Measurements from ENCODE around the gene KCNE1. TPM values are rescaled to one million over a fixed set of nuclear protein-coding genes. Genes with fewer than 3 reads are reported as not detected.
A peak's percentile ranks its signal among the peaks of the same experiment; 100 is the strongest.
"Not testable (repeated sequence)": the region's sequence is repeated elsewhere in the genome, so short reads cannot be mapped to it uniquely, and the experiment has no call there.

Gene KCNE1
- total RNA-seq, 2 donors from 2014 or later: 0.59 to 1.2 TPM

DNA sequence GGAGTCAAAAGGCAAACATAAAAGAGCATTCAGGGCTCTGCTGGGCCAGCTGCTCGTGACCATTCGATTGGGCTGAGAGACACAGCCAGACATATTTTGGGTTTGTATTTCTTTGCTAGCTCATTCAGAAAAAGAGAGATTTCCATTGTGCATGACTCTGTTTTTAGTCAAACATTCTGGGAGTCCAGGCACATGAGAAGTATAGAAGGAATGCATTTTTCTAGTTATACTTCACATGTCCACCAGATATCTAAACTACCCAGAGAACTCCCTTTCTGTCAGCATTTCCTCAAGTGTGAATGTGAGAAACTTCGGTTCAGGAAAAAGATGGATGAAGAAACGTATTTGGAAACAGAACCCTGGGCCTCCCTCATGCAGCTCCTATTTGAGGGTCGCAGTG, 6.3 kb upstream of the KCNE1 start:
- intact Hi-C loops (cut with DNase I, micrococcal nuclease): no loop called here
- DNase-seq: no peak
- ATAC-seq: no peak

DNA sequence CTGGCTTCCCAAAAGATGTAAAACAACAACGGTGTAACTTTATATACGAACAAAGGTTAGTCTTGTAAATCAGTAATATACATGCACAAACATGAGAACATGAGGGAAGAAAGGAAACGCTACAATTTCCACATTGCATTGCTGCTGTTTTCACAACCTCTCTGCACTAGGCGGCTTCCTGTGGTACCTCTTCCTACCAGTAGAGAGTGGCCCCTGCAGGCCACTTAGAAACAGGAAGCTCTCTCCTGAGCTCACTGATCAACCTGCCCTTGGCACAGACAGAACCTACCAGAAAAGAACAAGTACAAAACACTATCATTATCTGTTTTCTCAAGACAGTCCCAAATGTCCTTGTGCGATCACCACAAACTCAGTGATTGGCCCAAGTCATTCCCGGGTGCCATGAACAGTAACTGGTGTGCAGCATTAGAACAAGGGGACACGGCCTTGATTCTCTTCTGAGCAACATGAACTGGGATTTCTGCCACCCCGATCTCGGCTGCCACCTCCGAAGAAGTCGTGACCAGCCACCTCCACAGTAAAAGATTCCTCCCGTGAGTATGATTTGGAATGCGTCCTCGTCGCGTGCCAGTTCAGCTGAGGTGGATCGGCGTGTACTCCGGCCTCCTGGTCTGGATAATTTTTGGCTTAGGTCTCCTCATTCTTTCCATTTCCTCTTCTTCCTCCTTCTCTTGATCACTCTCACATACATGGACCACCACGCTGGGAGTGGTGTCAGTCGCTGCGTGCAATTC, 5.7 kb upstream of the KCNE1 start:
- intact Hi-C loops (cut with DNase I, micrococcal nuclease): no loop called here
- ATAC-seq (peak; percentile 45), DNase-seq (no peak)

DNA sequence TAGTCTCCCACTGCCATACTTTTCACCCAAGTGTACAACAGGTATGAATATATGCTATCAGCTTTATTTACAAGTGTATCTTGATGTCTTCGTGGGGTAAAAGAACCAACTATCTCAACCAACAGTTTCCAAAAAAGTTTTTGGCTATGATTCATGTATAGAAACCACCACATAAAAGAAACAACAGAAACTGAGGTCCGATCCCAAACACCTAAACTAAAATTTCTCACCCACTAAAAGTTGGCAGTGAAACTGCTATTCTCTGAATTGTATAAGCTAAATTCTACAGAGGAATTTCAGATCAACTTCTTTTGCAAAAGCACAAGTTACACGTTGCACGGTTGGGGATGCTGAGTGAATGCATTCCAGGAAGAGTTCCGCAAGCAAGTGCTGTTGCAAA, 5.0 kb upstream of the KCNE1 start:
- no peak for DNase-seq
- intact Hi-C loops (cut with DNase I, micrococcal nuclease): no loop called here
- ATAC-seq: no peak

DNA sequence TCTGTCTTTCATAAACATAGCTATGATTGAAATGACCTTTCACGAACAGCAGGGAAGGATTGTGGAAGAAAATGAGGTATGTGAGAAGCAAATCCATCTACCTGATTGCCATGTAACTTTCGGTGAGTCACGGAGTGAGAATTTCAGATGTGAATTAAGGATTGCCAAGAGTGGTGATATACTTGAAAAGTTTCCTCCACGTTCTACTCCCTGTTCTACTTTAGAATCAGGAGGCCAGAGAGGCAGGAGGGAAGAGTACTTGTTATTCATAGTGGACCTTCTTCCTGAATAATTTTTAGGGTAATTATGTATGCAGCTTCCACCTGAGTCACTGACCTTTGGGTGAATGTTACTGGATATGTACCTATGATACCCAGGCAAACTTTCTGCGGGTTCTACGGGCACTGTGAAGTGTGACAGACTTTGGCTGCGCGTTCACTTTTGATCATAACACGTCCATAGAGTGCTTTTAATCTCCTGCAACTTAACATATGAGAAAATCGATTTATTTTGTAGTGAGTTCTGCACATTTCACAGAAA, 2.6 kb upstream of the KCNE1 start:
- ATAC-seq (no peak), DNase-seq (no peak)
- intact Hi-C loops (cut with DNase I, micrococcal nuclease): no loop called here

DNA sequence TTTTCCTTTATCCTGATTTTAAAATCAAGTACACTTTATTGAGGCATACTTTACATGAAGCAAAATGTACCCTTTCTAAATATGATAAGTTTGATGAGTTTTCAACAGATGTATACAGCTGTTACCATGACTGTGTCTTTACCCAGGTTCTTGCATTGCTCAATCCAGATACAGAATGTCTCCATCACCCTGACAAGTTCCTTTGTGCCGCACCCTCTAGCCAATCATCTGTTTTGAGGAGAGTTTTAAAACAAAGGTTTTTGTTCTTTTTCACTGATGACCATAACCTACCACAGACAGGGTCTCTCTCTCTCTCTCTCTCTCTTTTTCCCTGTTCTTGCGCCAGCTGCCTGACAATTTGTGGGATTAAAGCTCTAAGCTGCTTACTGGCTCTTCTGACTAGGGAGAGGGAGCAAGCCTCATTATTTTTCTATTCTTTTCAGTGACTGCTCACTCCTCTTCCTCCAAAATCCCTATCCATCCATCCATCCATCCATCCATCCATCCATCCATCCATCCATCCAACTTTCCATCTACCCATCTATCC, 1.2 kb upstream of the KCNE1 start:
- intact Hi-C loops (cut with DNase I, micrococcal nuclease): no loop called here
- DNase-seq (no peak), ATAC-seq (no peak)

DNA sequence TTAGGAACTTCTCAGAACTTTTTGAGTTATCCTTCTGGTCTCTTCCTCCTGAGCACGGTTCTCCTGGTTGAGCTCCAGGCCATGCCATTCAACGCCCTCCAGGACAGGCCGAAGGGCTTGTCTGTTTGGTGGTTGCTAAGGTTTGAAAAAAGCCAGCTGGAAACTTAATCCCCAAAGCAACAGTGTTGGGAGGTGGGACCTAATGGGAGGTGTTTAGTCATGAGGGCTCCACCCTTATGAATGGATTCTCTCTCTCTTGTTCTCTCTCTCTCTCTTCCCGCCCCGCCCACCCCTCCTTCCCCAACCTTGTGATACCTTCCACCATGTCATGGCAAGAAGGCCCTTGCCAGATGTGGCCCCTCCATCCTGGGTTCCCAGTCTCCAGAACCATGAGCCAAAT, 829 bp downstream of the KCNE1 start:
- ATAC-seq (peak; percentile 1), DNase-seq (no peak)
- intact Hi-C loops (cut with DNase I, micrococcal nuclease): no loop called here

DNA sequence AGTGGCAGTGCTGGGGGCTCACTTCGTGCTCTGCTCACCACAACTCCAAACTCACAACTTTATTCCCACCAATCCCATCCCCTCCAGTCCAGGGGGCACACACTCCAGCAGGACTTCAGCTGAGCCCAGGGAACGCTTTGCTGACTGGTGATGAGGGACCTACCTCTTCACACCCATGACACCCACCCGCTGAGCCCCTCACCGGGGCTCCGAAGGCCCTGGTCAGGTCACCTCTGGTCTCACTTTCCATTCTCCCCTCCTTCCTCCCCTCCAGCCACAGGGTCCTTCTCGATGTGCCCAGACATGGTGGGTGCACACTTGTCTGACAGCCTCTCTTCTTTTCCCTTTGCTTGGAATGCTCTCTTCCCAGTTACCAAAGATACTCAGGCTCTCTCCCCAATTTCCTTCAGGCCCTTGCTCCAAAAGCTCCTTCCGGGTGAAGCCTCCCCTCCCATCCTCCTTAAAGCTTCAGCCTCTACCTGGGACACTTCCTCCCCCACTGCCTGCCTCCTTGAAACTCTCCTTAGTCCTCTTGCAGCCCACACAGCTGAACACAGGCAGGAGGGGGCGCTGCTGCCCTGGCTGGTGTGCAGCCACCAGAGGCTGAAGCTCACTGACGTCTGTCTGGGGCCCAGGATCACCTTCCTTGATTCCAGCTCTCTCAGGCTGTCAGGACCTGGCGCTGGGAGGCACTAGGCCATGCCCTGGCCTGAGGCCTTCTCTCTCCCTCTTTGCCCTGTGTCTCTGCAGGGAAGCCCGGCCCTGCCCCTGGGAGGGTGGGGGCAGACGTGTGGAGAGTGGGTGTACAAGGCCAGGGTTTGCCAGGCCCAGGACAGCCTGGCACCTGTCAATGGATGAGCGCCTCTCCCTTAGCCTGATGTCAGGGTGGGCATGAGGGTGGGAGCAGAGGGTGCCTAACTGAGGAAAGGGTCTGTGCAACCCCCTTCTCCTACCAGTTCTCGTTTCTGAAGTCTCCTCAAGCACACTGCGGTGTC, 1.6 kb downstream of the KCNE1 start:
- DNase-seq (peak; percentile 79 to 92), ATAC-seq (peak; percentile 97)
- intact Hi-C loops (cut with DNase I, micrococcal nuclease): no loop called here

DNA sequence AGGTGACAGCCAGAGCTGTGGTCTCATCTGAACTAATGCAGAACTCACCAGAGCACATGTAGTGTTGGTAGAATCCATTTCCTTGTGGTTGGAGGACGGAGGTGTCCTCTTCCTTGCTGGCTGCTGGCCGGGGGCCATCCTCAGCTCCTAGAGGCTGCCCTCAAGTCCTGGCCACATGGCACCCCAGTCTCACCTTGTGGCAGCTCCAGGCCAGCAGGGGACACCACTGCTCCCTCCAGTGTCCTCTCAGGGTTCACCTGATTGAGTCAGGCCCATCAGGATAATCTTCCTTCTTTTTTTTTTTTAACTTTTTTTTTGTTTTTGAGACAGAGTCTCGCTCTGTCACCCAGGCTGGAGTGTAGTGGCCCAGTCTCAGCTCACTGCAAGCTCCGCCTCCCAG, 2.9 kb downstream of the KCNE1 start:
- intact Hi-C loops (cut with DNase I, micrococcal nuclease): no loop called here
- no peak for DNase-seq
- peak; percentile 34 for ATAC-seq

DNA sequence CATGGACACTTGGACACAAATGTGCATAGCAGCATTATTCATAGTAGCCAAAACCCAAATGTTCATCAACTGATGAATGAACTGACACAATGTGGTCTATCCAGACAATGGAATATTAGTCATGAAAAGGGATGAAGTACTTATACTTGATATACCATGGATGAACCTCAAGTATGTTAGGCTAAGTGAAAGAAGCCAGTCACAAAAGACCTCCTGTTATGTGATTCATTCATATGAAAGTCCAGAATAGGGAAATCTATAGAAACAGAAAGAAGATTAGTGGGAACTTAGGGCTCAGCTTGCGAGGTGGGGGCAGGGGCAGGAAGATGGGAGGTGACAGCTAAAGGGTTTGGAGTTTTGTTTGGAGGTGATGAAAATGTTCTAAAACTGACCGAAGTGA, 7.4 kb downstream of the KCNE1 start:
- DNase-seq: no peak
- intact Hi-C loops (cut with DNase I, micrococcal nuclease): no loop called here
- no peak for ATAC-seq

DNA sequence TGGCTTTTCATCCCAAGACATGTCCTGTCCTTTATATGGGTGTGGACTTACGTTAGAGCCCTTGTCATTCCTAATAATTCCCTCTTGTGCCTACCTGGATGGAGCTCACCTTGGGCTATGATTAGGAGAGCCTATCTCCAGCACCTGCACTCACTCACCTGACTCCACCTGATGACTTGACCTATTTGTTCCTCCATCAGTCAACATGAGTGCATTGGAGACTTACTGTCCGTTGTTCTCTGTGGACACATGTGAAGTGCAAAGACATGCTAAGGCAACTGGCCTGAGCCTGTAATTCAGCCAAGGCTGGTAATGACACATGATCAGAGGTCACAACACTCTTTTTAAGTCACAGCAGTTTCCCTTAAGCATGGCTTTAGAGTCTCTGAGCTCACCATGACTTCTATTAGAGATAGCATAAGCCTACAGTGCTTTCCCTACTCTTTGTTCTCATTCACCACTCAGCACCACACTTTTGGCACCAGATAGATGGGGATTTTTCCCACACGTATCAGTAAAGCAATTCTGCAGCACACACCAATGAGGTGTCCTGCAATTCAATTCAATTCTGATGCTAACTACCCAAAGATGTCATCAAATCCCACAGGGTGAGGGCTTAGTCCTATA, 9.4 kb downstream of the KCNE1 start:
- ATAC-seq (no peak), DNase-seq (no peak)
- intact Hi-C loops (cut with DNase I, micrococcal nuclease): no loop called here

DNA sequence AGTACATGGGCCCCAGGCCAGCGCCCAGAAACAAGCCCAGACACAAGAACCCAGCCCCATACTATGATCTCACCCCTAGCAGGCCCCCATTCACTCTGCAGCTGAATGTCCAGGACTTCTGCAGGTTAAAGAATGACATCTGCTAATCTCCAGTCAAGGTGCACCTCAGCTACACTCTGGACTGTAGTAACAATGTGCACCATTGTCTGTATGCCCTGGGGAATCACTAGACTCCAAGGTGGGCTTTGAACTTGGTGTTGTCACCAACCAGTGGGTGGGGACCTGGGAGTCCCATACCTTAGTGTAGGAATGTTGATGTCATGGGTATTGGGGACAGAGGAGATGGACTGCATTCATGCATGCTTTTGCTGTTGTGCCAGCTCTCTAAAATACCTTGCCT, 10.3 kb downstream of the KCNE1 start:
- DNase-seq (no peak), ATAC-seq (no peak)
- intact Hi-C loops (cut with DNase I, micrococcal nuclease): no loop called here

DNA sequence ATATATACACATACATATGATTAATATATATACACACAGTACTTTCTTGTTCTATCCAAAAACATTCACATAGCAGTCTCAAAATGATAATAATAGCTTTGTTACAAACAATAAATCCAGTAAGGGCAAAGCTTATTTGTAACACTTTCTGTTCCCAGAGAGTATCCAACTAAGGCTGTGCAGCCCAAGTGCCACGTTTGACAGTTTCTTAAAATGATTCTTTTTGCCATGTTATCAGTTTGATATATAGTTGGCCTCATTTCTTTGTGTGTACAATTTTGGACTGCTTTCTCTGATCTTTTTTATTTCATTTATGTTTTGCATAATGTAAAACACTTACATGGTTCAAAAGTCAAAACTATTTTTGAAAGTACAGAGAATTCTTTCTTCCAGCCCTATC, 11.8 kb downstream of the KCNE1 start:
- DNase-seq: no peak
- intact Hi-C loops (cut with DNase I, micrococcal nuclease): no loop called here
- ATAC-seq: no peak

DNA sequence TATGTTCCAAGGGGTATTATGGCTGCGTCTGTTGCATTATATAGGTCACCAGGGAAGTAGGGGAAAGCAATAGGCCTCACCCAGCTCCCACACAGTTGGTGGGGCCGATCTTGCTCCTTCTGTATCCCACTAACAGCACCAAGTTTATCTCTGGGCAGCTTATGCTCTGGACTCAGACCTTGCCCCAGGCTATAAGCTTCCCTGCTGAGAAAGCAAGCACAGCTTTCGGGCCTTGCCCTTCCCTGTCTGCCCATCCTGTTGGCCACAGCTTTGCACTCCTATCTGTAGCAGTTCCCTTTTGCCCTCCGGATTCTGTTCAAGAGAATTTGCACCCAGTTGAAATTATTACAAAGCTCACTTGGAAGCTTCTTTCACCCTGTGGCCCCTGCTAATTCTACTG, 12.9 kb downstream of the KCNE1 start:
- ATAC-seq (no peak), DNase-seq (no peak)
- intact Hi-C loops (cut with DNase I, micrococcal nuclease): no loop called here

DNA sequence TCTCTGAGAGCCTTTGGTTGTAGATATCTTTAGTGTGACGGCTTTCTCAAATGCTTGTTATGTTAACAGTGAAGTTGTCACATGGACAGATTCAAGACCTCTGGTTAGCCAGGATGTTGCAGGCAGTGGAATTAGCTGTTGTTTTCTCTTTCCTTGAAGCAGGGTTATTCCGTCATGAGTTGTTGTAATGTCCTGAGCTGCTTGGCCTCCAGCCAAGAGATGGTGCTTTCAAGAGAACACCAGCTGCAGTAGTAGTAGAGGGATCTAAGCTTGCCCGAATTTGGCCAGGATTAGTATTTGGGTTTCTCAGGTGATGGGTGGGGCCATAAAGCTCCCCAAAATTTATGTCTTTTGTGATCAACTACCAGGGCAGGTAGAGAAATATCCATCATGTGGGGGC, 13.4 kb downstream of the KCNE1 start:
- intact Hi-C loops (cut with DNase I, micrococcal nuclease): no loop called here
- DNase-seq (peak in 1 of 2 donors; percentile 17), ATAC-seq (no peak)

DNA sequence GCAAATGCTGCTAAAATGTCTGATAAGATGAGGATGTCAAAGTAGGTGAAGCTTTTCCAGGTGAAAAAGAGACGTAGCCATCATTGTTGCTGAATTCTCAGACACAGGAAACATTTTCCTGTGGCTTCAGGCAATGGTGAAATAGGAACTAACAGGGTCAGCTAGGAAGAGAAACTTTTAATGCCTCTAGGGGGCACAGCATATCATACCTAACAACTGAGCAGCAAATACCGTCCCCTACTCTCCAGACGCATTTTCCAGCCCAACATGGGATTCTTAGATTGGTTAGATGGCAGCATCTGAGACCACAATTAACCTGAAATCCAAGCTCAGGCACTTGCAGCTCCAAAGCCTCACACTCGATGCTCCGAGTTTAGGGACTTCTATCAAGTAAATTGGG, 28.2 kb downstream of the KCNE1 start:
- DNase-seq; ATAC-seq; intact Hi-C loops (cut with DNase I, micrococcal nuclease): not testable (repeated sequence)

DNA sequence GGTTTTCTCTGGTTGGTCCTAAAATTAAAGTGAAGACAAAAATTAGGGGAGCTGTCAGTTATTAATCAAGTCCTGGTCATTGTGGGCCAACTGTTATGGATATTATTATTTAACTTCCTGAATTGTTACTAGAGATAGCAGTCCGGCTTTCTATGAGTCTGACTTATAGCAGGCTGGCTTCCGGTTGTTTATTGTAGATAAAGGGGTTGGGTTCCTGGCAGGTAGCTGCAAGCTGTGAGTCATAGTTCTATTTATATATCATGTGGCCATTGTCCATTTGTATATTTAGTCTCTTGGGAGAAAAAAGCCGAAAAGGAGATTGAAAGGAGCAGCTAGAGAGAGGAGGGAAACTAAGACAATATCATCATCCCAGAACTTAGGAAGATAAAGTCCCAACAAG, 28.6 kb downstream of the KCNE1 start:
- peak; percentile 91 for ATAC-seq
- DNase-seq; intact Hi-C loops (cut with DNase I, micrococcal nuclease): not testable (repeated sequence)

DNA sequence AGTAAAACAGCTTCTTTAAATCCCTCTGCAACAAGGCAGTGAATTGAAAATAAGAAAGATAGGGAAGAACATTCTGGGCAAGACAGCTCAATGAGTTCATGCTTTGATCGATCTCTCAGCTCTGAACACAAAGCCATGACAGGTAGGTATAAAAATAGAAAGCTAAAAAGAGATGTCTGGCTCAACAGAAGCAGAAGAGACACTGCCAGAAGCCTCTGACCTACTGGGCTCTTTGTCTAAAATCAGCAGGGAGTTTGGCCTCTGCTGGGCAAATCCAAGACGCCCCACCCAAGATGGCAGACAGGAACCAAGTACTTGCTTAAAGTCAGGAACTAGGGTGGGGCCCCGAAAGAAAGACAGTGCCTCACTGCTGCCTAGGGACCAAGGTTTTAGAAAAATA, 44.7 kb downstream of the KCNE1 start:
- ATAC-seq; DNase-seq; intact Hi-C loops (cut with DNase I, micrococcal nuclease): not testable (repeated sequence)

DNA sequence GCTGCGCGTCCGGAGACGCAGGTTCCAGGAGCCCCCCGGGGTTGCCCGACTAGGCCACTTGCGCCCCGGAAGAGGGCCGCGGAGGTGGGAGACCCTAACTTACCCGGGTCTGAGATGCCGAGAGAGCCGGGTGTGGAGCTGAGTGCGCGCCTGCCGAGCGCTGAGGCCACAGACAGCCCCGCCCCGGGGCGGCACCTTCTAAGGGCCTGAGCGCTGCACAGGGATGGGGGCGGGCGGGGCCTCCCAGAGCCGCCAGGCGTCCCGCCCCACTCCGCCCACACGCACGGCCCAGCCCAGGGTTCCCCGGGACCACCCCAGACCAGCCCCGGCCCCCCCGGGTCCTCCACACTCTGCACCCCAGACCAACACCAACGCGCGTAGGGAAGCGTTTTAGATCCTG, 52.6 kb downstream of the KCNE1 start:
- DNase-seq; intact Hi-C loops (cut with DNase I, micrococcal nuclease): not testable (repeated sequence)
- peak; percentile 59 for ATAC-seq

DNA sequence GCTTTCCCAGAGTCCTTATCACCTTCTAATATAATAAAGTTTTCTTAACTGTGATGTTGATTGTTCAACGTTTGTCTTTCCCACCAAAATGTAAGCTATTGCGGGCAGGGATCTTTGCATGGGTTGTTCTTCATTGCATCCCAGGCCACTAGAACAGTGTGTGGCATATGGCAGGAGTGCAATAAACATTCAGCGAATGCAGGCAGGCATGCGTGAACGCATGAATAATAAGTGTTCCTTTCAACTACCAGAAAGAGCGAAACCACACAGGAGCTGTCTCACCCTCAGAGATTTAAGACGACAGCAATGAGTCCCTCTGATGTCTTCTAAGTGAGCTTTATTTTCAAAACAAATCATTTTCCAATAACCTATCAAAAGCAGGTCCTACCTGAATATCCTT, 53.7 kb downstream of the KCNE1 start:
- DNase-seq; intact Hi-C loops (cut with DNase I, micrococcal nuclease); ATAC-seq: not testable (repeated sequence)

Data from left colon (tissue), 2 donors.